Activated naive CD4-positive, alpha-beta T cell (primary cell): ENCODE results near the gene TAB2.
"Not testable (repeated sequence)": the region's sequence is repeated elsewhere in the genome, so short reads cannot be mapped to it uniquely, and the experiment has no call there.

Experiments
- DNase-seq, 4 experiments: peaks; one replicate each; lab custom pipeline; 2025; lab: John Stamatoyannopoulos, UW

TAB2 gene

DNA sequence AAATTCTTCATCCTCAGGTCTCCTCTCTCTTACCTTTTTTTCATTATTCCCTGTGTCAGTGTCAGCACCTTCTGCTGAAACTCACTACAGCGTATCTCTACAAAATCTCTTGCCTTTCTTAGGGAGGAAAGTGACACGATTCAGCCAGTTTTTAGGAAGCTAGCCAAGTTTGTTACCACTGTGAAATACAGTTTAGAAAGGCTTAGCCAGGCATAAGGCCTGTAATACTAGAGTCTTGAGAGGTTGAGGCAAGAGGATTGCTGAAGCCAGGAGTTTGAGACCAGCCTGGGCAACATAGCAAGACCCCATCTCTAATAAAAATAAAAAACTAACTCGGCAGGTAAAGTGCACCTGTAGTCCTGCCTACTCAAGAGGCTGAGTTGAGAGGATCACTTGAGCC, 16.7 kb downstream of the TAB2 start:
- no peak for DNase-seq

DNA sequence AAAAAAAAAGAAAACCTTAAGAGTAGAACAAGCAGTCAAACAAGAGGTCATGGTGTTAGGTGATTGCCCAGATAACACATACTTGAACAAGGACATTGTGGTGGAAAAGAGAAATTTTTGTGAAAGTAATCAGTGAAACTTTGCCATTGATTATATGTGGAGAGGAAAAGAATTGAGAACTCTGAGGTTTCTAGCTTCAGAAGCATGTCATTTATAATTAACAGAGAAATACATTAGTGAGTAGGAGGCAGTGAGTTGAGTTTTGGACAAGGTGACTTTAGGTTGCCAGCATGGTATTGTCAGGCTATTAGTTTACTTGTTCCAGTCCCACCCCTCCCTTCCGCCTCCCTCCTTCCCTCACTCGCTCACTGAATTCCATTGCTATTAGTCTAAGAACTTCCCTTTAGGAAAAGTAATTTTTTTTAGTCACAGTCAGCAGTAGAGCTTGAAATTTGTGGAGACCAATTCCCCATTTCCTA, 17.2 kb downstream of the TAB2 start:
- no peak for DNase-seq

DNA sequence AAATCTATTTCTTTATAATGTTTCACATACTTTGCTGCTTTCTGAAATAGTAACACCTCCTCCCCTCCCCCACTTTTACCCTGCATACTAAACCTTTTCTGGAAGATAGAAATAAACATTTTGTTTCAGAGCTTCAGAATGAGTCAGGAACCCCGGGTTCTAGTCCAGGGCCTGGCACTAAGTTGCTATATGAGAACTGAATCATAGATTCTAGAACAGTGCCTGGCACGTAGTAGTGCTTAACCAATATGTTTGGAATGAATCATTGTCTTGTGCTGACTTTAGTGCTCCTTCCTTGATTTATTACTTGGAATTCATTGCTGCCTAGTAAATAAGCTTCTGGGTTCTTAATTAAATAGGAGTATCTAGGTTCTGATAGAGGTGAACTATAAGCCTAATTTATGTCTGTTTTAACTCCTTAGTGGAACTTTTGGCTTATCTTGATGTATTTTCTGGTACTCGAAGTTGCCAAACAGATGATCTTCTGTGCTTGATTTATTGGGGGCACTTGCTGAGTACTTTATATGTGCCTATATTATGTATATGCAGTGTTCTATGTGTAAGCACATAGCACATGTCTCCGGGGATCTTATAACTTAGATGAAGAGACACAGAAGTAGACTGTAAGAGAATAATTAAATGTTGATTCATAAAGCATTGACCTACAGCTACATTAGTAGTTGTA, 18.6 kb downstream of the TAB2 start:
- no peak for DNase-seq

DNA sequence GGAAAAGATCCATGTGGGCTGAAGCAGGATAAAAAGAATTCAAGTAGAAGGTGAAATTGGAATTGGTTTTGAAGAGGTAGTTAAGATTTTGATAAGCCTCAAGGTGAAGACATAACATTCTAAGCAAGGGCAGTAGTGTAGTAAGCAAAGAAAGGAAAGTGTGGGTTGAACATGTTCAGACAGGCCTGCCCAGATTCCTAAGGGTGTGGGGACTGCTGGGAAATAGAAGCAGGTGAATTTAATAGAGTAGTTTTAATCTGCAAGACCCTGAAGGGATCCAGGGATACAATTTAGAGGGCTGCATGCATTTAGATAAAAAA, 19.1 kb downstream of the TAB2 start:
- DNase-seq: no peak

DNA sequence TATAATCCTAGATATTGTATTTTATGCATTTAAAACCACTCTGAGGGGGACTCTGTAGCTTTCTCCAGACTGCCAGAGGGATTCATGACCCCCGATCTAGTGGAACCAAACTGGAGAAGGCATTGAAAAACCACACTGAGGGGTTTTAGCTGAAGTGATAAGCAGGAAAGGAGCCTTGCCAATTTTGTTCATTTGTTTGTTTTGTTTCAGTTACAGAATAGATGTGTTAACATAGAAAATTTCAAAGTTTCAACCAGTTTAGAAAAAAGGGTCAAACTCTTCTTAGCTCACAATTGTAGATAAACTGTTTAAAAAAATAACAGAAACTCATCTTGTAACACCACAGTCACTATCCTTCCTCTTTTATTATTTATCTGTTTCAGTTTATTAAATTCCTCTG, 19.8 kb downstream of the TAB2 start:
- DNase-seq: no peak

DNA sequence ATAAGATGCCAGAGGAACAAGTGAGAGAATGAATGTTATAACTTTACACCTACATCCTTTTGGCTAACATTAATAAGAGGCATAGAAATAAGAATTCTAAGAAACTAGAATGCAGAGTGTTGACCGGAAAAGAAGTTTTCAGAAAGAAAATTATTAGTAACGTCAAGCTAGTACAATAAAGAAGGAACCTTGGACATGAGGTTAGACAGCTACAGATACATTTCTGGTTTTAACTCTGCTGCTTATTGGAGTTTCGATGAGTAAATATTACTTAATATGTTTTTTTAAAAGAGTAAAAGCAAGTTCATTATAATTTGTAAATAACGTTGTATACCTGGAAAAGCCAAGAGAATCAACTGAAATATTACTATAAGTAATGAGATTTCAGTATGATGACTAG, 22.7 kb downstream of the TAB2 start:
- DNase-seq: no peak

DNA sequence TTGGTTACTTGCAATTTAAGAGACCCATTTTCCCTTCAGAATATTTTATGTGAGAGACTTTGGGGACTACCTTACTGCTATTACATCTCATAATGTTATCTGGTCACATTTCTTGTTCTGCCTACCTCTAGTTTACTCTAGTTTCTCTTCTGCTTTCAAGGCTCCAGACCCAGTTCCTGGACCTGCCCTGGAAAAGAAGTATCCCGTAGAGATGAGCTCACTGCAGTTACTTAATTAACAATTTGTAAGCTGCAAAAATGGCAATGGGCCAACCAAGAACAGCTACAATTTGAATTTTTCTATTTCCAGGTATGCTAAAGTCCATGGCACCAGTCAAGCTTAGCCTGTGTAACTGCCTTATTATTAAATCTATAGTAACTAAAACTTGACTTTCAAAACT, 25.0 kb downstream of the TAB2 start:
- DNase-seq: no peak

DNA sequence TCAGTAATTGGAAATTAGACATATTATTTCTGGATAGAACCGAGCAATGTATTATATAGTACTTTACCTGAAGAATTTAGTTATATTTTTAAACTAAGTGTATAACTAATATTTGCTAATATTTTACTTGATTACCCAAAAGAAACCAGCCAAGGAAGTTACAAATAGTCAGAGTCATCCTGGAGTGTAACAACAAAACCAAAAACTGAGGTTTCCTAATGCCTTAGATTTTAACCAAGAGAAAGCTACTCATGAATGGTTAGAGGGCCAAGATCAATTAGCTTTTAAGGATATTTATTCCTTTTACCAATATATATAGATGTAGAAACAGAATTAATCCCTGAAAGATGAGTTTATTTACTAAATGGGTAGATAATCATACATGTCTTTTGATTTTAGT, 26.0 kb downstream of the TAB2 start:
- no peak for DNase-seq

DNA sequence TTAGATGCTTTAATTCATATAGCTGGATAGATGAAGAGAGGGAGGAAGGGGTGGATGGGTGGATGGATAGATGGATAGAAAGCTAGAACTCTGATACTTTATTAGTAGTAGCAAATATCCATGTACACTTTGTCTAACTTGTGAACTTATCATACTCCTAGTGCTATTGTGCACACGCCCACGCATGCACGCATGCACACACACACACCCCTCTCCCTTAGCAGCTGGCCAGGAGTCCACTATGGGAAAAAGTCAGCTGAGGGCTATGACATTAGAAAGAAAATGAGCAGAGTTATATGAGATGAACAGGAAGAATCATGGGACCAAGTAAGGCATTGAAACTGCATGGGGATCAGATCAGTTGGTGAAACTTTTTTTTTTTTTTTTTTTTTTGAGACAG, 28.6 kb downstream of the TAB2 start:
- DNase-seq: no peak

DNA sequence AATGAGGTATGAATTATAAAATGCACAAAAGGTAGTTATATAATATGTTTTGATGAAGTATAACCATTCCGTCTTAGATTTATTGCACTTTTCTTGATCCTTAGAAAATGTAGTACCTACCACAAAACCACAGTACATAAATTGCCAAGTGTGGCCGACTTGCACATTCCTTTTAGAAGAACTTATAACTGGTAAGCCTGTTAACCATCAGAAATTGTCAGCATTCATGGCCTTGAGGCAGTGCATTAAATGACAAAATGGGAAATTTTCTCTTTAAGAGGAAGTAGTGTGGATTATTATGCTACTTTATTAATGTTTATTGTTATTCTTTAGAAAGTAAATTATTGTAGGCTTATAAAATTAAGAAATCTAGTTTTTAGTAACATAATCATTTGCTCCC, 29.6 kb downstream of the TAB2 start:
- no peak for DNase-seq

DNA sequence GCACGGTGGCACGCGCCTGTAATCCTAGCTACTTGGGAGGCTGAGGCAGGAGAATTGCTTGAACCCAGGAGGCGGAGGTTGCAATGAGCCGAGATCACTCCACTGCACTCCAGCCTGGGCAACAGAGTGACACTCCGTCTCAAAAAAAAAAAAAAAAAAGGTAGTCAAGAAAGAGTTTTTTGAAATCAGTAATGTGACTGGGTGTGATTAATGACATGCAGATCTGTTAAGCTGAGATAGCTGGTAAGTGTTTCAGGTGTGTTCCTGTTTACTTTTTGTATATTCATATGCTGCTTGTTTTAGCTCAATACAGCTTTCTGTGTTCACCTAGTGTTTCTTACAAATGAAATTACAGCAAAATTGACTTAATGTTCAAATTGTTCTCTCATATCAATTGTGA, 31.8 kb downstream of the TAB2 start:
- not testable (repeated sequence) for DNase-seq

DNA sequence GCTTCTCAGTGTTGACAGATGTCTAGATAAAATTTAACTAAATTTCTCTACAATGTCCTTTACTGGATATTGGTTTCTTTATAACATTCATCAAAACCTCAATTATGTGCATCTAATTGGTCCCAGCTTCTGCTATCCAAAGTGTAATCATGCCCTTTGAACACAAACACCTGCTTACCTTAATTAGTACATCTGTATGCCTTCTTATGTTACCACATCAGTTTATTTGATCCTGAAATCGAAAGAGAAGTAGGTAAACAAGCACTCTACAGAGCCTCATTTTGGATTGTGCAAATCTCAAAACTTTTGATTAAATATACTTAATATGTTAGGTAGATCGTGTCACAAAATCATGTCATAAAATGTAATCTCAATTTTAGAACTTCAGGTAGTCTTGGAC, 36.5 kb downstream of the TAB2 start:
- DNase-seq: no peak

DNA sequence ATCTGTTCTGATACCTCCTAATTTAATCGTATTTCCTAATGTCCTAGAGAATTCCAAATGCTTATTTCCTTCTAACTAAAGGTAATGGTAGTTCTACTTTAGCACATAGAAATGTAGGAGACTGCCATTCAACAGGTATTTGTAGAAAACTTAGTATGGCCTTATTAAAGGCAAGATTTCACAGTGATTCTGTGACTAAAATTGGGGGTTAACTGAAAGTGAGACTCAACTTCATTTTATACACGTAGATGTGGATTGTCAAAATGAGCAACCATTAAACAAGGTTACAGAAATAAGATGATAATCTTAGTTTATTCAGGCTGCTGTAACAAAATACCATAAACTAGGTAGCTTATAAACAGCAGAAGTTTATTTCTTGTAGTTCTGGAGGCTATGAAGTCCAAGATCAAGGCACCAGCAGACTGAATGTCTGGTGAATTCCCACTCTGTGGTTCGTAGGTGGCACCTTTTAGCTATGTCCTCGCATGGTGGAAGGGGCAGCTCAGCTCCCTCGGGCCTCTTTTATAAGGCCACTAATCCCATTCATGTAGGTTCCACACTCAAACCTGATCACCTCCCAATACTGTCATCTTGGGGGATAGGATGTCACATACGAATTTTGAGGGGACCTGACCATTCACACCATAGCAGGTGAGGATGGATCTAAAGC, 38.7 kb downstream of the TAB2 start:
- no peak for DNase-seq

DNA sequence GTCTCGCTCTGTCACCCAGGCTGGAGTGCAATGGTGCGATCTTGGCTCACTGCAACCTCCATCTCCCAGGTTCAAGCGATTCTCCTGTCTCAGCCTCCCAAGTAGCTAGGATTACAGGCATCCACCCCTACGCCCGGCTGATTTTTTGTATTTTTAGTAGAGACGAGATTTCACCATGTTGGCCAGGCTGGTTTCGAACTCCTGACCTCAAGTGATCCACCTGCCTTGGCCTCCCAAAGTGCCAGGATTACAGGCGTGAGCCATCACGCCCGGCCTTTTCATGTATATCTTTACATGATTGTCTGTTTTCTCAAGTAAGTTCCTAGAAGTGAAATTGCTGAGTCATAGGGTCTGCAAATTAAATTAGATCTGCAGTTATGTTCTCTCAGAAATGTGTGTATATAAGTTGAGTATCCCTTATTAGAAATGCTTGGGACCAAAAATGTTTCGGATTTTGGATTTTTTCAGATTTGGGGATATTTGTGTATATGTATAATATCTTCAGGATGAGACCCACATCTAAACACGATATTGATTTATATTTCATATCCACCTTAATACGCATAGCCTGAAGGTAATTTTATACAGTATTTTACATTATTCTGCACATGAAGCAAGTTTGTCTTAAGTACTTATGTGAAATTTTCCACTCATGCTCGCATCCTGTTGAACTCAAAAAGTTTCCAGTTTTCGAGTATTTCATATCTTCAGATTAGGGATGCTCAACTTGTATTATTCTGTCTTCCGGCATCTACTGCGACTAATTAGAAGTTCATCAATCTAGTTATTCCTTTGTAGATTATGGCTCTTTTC, 40.4 kb downstream of the TAB2 start:
- DNase-seq: no peak

DNA sequence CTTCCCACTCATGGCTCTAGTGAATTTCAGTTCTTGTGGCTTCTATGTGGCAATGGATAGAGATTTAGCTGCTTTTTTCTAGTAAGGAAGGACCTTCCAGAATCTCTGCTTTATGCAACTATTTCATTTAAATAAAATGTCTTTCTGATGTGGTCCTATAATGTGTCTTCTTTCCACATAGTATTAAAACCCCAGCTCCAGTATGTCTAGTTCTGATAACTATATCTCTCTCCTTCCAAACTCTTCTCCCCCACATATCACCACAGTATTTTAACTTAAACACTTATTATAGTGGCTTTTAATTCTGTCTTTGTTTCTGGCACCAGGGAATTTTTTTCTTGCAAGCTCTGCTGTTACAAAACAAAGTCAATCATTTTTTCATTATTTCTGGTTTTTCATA, 41.9 kb downstream of the TAB2 start:
- DNase-seq: no peak

DNA sequence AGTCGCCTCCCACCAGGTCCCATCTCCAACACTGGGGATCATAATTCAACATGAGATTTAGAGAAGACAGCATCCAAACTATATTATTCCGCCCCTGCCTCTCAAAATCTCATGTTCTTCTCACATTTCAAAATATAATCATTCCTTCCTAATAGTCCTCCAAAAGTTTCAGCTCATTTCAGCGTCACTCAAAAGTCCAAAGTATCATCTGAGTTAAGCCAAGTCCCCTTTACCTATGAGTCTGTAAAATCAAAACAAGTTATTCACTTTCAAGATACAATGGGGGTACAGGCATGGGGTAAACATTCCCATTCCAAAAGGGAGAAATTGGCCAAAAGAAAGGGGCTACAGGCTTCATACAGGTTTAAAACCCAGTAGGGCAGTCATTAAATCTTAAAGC, 43.0 kb downstream of the TAB2 start:
- no peak for DNase-seq

DNA sequence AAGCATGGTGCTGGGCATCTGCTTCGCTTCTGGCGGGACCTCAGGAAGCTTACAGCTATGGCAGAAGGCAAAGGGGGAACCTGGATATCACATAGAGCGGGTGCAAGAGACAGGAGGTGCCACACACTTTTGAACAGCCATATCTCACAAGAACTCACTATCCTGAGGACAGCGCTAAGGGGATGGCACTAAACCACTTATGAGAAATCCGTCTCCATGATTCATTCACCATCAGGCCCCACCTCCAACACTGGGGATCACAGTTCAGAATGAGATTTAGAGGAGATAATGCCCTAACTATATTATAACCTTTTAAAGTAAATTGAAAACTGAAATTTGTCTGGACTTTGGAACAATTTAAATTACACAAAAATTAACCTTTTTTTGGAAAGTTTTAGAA, 44.8 kb downstream of the TAB2 start:
- no peak for DNase-seq

DNA sequence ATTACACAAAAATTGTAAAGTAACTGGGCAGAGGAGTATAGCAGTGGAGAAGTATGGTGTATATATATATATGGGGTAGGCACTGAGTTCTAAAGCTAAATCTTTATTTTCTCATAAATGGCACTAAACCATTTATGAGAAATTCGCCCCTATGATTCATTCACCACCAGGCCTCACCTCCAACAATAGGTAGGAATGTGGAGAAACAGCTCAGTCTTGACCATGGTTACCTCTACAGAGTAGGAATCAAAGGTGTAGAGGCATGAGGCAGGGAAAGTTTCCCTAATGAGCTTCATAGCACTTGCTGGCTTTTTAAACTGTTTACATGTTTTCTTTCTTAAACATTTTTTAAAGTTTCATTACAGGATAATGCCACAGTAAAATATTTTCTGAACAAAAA, 45.6 kb downstream of the TAB2 start:
- no peak for DNase-seq

DNA sequence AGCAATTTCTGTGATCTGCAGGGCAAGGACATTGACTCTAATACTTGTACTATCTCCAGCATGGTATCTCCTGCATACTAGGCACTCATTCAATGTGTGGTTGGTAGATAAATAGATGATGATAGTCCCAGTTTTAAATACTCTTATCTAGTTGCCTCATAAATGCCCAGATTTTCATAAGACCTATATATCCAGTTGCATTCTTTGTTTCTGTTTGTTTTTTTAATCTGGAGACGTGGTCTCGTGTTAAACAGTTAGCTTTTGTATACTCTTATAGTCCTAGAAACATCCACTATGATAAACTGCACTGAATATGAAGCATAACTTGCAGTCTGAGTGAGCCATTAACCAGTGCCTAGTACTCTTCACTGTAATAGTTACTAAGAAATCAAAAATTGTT, 47.0 kb downstream of the TAB2 start:
- no peak for DNase-seq

DNA sequence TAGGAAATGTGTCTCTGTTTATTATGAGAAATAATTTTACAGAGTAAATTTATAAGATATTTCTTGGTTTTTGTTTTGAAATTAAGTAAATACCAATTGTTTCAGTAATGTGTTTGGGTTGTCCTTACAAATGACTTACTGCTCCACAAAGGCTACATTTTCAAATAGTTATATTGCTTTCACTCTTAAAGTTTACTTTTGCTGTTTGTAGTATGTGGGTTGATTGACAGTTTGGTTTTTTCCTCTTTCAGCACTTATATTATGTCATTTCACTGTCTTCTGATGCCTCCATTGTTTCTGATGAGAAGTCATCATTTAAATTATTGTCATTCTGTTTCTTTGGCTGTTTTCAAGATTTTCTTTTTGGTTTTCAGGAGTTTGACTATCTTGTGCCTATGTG, 47.7 kb downstream of the TAB2 start:
- no peak for DNase-seq

DNA sequence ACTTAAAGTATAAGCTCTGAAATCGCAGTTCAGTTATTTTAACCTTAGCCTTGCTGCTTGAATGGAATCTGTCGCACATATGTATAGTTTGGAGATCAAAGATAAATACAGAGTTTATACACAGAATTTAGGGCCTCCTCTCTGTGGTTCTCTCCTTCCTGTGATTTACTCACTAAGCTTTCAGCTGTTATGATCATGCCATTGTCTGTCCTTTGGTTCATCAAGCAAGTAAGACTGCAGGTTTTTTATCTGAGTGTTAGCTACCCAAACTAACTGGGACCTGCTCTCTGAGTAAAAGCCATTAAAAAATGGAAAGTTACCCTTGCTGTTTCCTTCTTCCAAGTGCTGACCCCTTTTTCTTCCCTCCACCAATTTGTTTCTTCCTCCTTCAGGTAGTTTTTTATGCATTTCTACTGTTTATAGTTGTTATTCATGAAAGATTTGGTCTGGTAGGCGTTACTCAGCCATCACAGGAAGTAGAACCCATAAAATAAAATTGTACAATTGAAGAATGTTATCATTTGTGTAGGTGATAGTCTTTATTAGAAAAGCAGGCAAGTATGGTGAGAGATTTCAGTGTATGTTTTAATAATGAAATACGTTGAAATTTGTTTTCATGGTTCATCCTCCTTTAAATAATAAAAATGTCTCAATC, 48.9 kb downstream of the TAB2 start:
- DNase-seq: no peak

DNA sequence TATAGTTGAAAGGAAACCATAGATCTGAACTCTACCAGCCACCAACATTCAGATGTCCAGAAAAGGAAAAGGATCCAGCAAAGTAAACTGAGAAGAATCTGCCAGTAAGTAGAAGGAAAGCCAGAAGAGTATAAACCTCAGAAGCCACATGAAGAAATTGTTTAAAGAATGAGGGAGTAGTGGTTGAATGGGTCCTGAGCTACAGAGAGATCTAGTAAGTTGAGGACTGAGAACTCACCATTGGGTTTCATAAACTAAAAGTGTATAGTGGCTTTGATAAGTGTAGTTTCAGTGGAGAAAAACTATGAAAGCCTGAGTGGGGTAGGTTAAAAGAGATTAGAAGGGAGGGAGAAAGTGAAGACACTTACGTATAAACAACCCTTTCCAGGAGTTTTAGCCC, 50.6 kb downstream of the TAB2 start:
- DNase-seq: no peak

DNA sequence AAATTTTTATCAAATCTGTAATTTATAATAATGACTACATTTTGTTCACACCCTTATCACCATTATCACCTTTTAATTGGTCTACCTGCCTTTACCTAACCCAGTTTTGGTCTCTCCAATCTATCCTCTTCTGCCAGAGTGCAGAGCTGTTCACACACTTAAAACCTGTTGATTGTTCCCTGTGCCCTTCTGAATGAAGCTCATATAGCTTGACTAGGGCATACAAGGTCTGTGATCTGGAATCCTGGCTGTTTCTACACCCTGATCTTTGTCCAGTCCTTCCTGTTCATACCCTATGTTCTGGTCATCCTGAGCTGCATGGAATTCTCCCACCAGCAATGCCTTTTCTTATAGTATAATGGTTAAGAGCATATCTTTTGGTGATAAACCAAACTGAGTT, 53.6 kb downstream of the TAB2 start:
- no peak for DNase-seq
